GM21825 (cell line): Measurements from ENCODE around the gene C9orf72.
"Not testable (repeated sequence)": the region's sequence is repeated elsewhere in the genome, so short reads cannot be mapped to it uniquely, and the experiment has no call there.

Experiments used
- ATAC-seq: cut with Tn5 transposase; IDR thresholded peaks from one replicate; pipeline ENCODE4 v1.9.1; 2021; ENCODE audit warnings: mild to moderate bottlenecking, moderate library complexity; ENCODE audit not compliant: unreplicated experiment

The C9orf72 gene, protein sequence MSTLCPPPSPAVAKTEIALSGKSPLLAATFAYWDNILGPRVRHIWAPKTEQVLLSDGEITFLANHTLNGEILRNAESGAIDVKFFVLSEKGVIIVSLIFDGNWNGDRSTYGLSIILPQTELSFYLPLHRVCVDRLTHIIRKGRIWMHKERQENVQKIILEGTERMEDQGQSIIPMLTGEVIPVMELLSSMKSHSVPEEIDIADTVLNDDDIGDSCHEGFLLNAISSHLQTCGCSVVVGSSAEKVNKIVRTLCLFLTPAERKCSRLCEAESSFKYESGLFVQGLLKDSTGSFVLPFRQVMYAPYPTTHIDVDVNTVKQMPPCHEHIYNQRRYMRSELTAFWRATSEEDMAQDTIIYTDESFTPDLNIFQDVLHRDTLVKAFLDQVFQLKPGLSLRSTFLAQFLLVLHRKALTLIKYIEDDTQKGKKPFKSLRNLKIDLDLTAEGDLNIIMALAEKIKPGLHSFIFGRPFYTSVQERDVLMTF

DNA sequence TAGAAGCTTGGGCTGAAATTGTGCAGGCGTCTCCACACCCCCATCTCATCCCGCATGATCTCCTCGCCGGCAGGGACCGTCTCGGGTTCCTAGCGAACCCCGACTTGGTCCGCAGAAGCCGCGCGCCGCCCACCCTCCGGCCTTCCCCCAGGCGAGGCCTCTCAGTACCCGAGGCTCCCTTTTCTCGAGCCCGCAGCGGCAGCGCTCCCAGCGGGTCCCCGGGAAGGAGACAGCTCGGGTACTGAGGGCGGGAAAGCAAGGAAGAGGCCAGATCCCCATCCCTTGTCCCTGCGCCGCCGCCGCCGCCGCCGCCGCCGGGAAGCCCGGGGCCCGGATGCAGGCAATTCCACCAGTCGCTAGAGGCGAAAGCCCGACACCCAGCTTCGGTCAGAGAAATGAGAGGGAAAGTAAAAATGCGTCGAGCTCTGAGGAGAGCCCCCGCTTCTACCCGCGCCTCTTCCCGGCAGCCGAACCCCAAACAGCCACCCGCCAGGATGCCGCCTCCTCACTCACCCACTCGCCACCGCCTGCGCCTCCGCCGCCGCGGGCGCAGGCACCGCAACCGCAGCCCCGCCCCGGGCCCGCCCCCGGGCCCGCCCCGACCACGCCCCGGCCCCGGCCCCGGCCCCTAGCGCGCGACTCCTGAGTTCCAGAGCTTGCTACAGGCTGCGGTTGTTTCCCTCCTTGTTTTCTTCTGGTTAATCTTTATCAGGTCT is at the start of gene C9orf72:
Gene C9orf72, minus strand, starts transcription at position 564 of the 716 bp plus-strand sequence. CDS start 6,361 bp downstream, outside the sequence.
- ATAC-seq, result peak; percentile 70

GRCh38 chr9:27622693-27623340 is 49.5 kb upstream of the C9orf72 start:
- ATAC-seq, result no peak

DNA sequence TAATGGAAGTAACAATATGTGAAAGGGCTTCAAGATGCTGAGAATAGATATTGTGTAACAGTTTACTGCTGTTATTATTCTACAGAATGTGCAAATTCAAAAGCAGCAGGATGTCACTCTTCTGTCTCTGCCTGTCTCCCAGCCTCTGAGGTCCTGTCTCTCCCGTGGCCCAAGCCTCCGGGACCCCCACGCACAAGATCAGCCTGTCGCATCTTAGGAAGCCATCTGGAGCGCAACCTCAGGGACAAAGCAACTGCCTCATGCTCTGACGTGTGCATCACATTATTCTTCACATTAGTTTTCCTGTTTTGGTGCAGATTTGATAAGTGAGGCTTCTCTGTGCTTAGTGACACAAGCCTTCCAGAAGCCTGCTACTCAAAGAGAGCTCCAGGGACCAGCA is 46.5 kb upstream of the C9orf72 start:
- ATAC-seq, result no peak

DNA sequence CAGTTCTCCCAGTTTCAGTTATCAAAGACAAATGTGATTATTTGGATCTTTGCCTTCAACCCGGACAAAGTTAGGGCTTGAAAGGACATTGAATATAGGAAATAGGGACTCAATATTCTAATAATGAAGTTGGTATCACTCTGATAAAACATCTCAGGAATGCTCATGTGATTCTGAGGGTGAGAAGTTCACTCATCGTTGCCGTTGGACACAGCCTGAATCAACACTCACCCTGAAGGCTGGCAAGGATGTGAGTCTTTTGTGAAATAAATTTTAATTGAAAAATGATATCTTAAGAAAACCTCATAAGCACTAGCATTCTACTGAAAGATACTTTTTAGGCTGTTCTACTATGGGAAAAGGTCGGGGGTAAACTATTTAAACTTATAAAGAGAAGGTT is 44.8 kb upstream of the C9orf72 start:
- no peak for ATAC-seq

- no peak for ATAC-seq
Observed at GRCh38 chr9:27614551-27614950, 41.3 kb upstream of the C9orf72 start.

- not testable (repeated sequence) for ATAC-seq
Observed at GRCh38 chr9:27612036-27612435, 38.8 kb upstream of the C9orf72 start.

- no peak for ATAC-seq
Observed at GRCh38 chr9:27610622-27611021, 37.3 kb upstream of the C9orf72 start.

- no peak for ATAC-seq
Observed at GRCh38 chr9:27602954-27603353, 29.7 kb upstream of the C9orf72 start.

DNA sequence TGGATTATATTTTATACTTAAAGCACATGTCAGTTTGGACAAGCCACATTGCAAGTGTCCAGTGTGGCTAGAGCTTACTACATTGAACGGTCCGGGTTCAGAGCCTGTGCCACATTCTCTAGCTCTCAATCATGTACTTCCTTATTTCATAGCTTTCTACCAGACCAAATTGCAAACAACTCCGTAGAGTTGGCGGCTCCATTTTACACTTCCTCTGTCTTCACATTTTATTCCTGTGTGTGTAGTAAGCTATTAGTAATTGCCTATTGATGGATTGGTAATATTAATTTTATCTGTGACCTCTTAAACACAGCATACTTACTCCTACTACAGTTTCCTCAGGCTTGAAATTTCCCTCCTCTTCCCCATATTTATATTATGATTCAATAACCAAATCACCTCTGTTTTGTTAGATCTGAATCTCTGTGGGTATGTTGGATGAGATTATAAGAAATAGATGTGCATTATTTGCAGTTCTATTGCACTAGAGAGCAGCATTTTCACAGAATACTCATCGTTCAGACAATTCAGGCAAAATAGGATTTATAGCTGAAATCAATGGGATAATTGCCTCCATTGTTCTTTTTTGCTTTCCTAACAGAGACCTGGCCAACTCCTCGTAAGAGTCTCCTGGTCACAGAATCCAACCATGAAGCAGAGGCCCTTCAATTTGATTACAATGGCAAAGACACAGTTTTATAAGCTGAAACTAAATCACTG is 29.0 kb upstream of the C9orf72 start:
- no peak for ATAC-seq

DNA sequence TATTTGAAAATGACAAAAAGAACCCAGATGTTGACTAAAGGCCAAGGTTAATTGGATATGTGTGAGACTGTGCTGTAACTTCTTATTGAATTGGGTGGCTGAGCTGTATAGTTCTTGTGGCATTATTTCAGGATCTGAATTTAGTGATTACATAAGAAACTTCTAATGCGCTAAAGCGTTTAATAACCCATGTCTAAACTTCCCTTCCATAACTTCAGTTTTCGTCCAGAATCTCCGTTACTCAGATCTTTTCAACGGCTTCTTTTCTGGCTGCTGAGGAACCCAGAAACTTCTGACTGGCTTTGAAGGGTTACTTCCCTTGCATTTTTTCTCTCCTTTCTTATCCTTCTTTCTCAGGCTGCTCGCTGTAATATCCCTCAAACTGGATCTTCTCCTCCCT is 28.1 kb upstream of the C9orf72 start:
- no peak for ATAC-seq

GRCh38 chr9:27600256-27600655 is 27.0 kb upstream of the C9orf72 start:
- ATAC-seq, result no peak

GRCh38 chr9:27599870-27600238 is 26.6 kb upstream of the C9orf72 start:
- ATAC-seq, result no peak

DNA sequence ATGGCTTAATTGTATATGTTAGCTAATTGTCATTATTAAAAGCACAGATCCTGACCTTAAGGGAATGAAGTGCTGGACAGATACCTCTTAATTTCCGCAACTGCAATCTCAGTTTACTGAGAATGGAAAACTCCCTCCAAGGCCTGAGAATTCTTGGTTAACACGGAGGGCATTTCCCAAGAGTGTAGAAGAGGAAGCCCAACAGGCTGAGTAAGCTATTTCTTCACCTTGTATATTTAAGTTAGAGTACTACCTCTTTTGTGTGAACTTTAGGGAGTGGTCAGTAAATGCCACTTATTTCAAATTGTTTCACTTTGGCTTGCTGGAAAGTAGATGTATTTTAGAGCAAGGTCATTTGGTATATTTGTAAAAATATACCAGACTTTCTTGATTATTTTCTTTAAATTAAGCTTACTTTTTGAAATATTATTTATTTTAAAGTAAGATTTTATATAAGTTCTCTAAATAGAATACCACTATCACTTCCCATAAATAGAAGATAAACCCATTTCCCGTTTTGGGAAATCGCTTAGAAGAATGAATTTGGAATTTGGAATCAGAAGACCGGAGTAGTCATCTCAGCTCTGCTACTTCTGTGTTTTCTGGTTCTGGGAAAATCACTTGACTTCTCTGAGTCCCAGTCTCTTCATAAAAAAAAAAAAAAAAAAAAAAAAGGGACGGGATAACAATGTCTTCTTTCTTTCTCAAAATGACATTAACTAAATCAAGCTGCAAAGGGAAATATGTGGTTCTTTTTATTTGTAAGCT is 26.0 kb upstream of the C9orf72 start:
- ATAC-seq, result no peak

GRCh38 chr9:27595733-27596132 is 22.5 kb upstream of the C9orf72 start:
- no peak for ATAC-seq

GRCh38 chr9:27591672-27592071 is 18.4 kb upstream of the C9orf72 start:
- no peak for ATAC-seq

GRCh38 chr9:27591093-27591492 is 17.8 kb upstream of the C9orf72 start:
- no peak for ATAC-seq

- no peak for ATAC-seq
Observed at GRCh38 chr9:27590651-27591050, 17.4 kb upstream of the C9orf72 start.

DNA sequence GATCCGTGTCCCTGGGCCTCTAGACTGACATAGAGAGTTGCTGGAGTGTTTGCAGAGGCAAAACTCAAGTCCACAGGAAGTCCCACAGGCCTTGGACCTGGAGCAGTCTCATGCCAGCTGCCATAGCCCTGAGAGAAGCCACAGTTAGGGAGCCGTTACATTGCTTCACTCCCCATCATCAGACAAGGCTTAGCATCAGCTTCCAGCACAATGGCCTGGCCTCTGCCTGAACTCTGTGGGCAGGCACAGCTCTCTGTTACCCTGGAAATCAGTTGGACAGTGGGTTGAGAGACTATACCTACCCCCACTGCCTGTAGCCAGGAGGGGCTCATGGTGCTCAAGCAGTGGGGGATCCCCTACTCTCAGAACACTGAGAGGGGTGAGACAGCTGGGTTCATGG is 16.2 kb upstream of the C9orf72 start:
- no peak for ATAC-seq

DNA sequence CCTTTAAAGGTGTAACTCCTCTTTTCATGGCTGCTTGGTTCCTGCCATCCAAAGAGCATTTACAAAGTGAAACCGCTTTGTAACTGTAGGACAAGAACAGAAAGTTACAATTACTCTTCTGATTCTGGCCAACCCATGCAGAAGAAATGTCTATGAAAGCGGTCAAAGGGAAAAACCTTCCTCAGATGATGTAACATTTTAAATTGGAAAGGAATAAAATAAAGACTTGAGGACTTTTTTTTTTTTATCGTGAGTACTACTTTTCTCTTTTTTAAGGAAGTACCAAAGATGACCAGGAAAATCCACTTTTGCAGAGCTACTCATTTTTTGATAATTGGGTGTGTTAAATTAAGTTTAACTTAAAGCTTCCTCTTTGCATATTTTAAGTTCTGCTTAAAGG is 13.0 kb upstream of the C9orf72 start:
- ATAC-seq, result peak; percentile 51

- ATAC-seq, result no peak
Observed at GRCh38 chr9:27584931-27585330, 11.7 kb upstream of the C9orf72 start.
